Measurements from ENCODE around the gene LMTK3. TPM values are rescaled to one million over a fixed set of nuclear protein-coding genes. Genes with fewer than 3 reads are reported as not detected.

Gene LMTK3
- total and polyA plus RNA-seq, 2 of the 13 experiments (the other 11 are each of a cell fraction or from before 2014, with no cell fraction given), result 0.18 to 0.29 TPM

DNA sequence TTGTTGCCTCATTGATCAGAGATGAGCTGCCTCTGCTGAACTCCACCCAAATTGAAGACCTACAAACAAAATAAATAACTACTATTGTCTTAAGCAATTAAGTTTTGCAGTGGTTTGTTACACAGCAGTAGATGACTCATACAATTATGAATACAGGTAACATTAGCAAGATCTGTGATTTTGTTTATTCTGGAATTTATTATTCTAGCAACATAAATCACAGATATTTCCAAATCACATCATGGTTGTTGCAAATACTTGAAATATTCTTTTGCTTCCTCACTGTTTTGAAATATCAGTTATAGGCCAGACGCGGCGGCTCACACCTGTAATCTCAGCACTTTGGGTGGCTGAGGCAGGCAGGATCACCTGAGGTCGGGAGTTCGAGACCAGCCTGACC is 13.1 kb upstream of the LMTK3 start:
- BruUV-seq (replicated peaks), result no TSS peak
- FAIRE-seq, result no peak
- ChIA-PET CTCF (ENCODE audit: low intra/inter-chr PET ratio, low total read pairs) (no interaction called here), POLR2A (no interaction called here)
- H2AFZ ChIP-seq (ENCODE audit: low read length), result no peak overlapping the region
- no peaks in the 10 kb centered on the region for H3K4me1 ChIP-seq (ENCODE audit: insufficient read depth, low read length)
- H3K36me3 ChIP-seq (replicated peaks in 1 of 2; ENCODE audit: control insufficient read depth in 1 of 2, insufficient read depth in 2 of 2, low read length in 2 of 2), result no peaks in the 10 kb centered on the region
- DNase-seq (ENCODE audit: low spot score), result no peak
- H3K9me3 ChIP-seq (ENCODE audit: low read length), result peaks cover 23% of the 10 kb centered on the region
- H3K27ac ChIP-seq (ENCODE audit: extremely low read length, insufficient read depth, low read length), result no peak overlapping the region
- intact Hi-C loops (cut with micrococcal nuclease; ENCODE audit: unreplicated experiment), result no loop called here
- ATAC-seq, result no peak
- in situ Hi-C loops (cut with HindIII; ENCODE audit: extremely low pct_ligation_motif_present, low pct_unique_long_range_greater_than_20kb), result no loop called here
- no peaks in the 10 kb centered on the region for H3K79me2 ChIP-seq (ENCODE audit: insufficient read depth, low read length)
- H3K9ac ChIP-seq (ENCODE audit: insufficient read depth, low read depth, low read length), result no peak overlapping the region
- H3K4me3 ChIP-seq (replicated peaks in 1 of 3; ENCODE audit: insufficient read depth in 1 of 3, low read depth in 2 of 3, low read length in 3 of 3), result no peak overlapping the region
- H4K20me1 ChIP-seq (ENCODE audit: insufficient read depth, low read length), result no peaks in the 10 kb centered on the region
- H3K27me3 ChIP-seq (ENCODE audit: control insufficient read depth in 1 of 2, insufficient read depth in 2 of 2, low read length in 2 of 2), result no peaks in the 10 kb centered on the region
- WGBS (ENCODE audit: low lambda C conversion rate), result 58% methylated on average over 5 of the region's 5 CpGs
- no peak overlapping the region for H3K4me2 ChIP-seq (ENCODE audit: low read depth, low read length)
- TF ChIP-seq ONECUT2 (CRISPR knock-in tag; IDR thresholded peaks at IDR 0.05) (no peak), DR1 (CRISPR knock-in tag; IDR thresholded peaks at IDR 0.05) (no peak), NR1H2 (CRISPR knock-in tag; IDR thresholded peaks at IDR 0.05; ENCODE audit: borderline replicate concordance, low read depth) (no peak), PRDM15 (CRISPR knock-in tag; IDR thresholded peaks at IDR 0.05) (no peak), ELF4 (CRISPR knock-in tag; IDR thresholded peaks at IDR 0.05; ENCODE audit: borderline replicate concordance) (no peak), SOX6 (IDR thresholded peaks at IDR 0.05) (no peak), SOX6 (CRISPR knock-in tag; IDR thresholded peaks at IDR 0.05) (no peak), ZNF841 (CRISPR knock-in tag; IDR thresholded peaks at IDR 0.05; ENCODE audit: borderline replicate concordance) (no peak), CHD2 (IDR thresholded peaks at IDR 0.05; ENCODE audit: low read depth, low read length) (no peak), ZNF720 (CRISPR knock-in tag; IDR thresholded peaks at IDR 0.05) (no peak)
- TF ChIP-seq, protein P1, sequence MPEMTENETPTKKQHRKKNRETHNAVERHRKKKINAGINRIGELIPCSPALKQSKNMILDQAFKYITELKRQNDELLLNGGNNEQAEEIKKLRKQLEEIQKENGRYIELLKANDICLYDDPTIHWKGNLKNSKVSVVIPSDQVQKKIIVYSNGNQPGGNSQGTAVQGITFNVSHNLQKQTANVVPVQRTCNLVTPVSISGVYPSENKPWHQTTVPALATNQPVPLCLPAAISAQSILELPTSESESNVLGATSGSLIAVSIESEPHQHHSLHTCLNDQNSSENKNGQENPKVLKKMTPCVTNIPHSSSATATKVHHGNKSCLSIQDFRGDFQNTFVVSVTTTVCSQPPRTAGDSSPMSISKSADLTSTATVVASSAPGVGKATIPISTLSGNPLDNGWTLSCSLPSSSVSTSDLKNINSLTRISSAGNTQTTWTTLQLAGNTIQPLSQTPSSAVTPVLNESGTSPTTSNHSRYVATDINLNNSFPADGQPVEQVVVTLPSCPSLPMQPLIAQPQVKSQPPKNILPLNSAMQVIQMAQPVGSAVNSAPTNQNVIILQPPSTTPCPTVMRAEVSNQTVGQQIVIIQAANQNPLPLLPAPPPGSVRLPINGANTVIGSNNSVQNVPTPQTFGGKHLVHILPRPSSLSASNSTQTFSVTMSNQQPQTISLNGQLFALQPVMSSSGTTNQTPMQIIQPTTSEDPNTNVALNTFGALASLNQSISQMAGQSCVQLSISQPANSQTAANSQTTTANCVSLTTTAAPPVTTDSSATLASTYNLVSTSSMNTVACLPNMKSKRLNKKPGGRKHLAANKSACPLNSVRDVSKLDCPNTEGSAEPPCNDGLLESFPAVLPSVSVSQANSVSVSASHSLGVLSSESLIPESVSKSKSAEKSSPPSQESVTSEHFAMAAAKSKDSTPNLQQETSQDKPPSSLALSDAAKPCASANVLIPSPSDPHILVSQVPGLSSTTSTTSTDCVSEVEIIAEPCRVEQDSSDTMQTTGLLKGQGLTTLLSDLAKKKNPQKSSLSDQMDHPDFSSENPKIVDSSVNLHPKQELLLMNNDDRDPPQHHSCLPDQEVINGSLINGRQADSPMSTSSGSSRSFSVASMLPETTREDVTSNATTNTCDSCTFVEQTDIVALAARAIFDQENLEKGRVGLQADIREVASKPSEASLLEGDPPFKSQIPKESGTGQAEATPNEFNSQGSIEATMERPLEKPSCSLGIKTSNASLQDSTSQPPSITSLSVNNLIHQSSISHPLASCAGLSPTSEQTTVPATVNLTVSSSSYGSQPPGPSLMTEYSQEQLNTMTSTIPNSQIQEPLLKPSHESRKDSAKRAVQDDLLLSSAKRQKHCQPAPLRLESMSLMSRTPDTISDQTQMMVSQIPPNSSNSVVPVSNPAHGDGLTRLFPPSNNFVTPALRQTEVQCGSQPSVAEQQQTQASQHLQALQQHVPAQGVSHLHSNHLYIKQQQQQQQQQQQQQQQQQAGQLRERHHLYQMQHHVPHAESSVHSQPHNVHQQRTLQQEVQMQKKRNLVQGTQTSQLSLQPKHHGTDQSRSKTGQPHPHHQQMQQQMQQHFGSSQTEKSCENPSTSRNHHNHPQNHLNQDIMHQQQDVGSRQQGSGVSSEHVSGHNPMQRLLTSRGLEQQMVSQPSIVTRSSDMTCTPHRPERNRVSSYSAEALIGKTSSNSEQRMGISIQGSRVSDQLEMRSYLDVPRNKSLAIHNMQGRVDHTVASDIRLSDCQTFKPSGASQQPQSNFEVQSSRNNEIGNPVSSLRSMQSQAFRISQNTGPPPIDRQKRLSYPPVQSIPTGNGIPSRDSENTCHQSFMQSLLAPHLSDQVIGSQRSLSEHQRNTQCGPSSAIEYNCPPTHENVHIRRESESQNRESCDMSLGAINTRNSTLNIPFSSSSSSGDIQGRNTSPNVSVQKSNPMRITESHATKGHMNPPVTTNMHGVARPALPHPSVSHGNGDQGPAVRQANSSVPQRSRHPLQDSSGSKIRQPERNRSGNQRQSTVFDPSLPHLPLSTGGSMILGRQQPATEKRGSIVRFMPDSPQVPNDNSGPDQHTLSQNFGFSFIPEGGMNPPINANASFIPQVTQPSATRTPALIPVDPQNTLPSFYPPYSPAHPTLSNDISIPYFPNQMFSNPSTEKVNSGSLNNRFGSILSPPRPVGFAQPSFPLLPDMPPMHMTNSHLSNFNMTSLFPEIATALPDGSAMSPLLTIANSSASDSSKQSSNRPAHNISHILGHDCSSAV (CRISPR knock-in tag; IDR thresholded peaks at IDR 0.05; ENCODE audit: borderline replicate concordance), result no peak
- TF ChIP-seq, protein P2, sequence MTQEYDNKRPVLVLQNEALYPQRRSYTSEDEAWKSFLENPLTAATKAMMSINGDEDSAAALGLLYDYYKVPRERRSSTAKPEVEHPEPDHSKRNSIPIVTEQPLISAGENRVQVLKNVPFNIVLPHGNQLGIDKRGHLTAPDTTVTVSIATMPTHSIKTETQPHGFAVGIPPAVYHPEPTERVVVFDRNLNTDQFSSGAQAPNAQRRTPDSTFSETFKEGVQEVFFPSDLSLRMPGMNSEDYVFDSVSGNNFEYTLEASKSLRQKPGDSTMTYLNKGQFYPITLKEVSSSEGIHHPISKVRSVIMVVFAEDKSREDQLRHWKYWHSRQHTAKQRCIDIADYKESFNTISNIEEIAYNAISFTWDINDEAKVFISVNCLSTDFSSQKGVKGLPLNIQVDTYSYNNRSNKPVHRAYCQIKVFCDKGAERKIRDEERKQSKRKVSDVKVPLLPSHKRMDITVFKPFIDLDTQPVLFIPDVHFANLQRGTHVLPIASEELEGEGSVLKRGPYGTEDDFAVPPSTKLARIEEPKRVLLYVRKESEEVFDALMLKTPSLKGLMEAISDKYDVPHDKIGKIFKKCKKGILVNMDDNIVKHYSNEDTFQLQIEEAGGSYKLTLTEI (CRISPR knock-in tag; conservative IDR thresholded peaks at IDR 0.05), result no peak

All from HepG2 (cell line).